PC-3 (cell line): ENCODE data around the gene PLIN5. TPM values are rescaled to one million over a fixed set of nuclear protein-coding genes. Genes with fewer than 3 reads are reported as not detected.

Source experiments
- ATAC-seq: fragments of 200-7000 bp; cut with Tn5 transposase; 2 replicates; pipeline ENCODE4 v1.9.1; 2020; ENCODE audit warnings: mild to moderate bottlenecking, moderate library complexity
- BruUV-seq: library from RNA; stranded (reverse); fragments of 400-500 nt; replicated peaks from 2 replicates; lab custom pipeline; 2021; lab: Mats Ljungman, UMichigan
- CTCF ChIA-PET: fragments of 300-600 bp; sonication (Branson Sonifier 250); formaldehyde crosslinking; loops from one replicate; lab custom pipeline; 2022; ENCODE audit warnings: antibody characterized with exemption; lab: Charles Lee
- POLR2A ChIA-PET: fragments of 300-600 bp; sonication (Branson Sonifier 250); formaldehyde crosslinking; loops from one replicate; lab custom pipeline; 2022; ENCODE audit warnings: antibody characterized with exemption; ENCODE audit not compliant: unreplicated experiment; lab: Charles Lee
- DNase-seq: peaks from one replicate; pipeline ENCODE4 v3.0.0-alpha.2; 2015
- H2AFZ ChIP-seq: fragments of 300-600 bp; sonication (generic); 2 replicates; pipeline ENCODE4 v1.6.0; 2016; ENCODE audit warnings: antibody characterized with exemption, low read length
- H3F3A ChIP-seq: fragments of 300-600 bp; sonication (generic); one replicate; pipeline ENCODE4 v1.6.0; 2017; ENCODE audit warnings: antibody characterized with exemption, low read length, control low read depth, mild to moderate bottlenecking; ENCODE audit not compliant: unreplicated experiment
- H3K27ac ChIP-seq: fragments of 300-600 bp; sonication (generic); 2 replicates; pipeline ENCODE4 v1.5.1; 2016; ENCODE audit warnings: mild to moderate bottlenecking, low read length
- H3K27me3 ChIP-seq: fragments of 300-600 bp; sonication (generic); 2 replicates; pipeline ENCODE4 v1.6.1; 2016; ENCODE audit warnings: low read length, mixed read lengths
- H3K36me3 ChIP-seq: fragments of 300-600 bp; sonication (generic); 2 replicates; pipeline ENCODE4 v1.6.1; 2016; ENCODE audit warnings: low read depth, mixed run types, low read length, mixed read lengths
- H3K4me1 ChIP-seq: fragments of 300-600 bp; sonication (generic); 2 replicates; pipeline ENCODE4 v1.5.1; 2016; ENCODE audit warnings: low read length; ENCODE audit not compliant: insufficient read depth
- H3K4me2 ChIP-seq: fragments of 300-600 bp; sonication (generic); 2 replicates; pipeline ENCODE4 v1.6.0; 2016; ENCODE audit warnings: low read length
- H3K4me3 ChIP-seq: fragments of 300-600 bp; sonication (generic); 2 replicates; pipeline ENCODE4 v1.5.1; 2016; ENCODE audit warnings: mild to moderate bottlenecking, low read length, mixed read lengths
- H3K79me2 ChIP-seq: fragments of 300-600 bp; sonication (generic); 2 replicates; pipeline ENCODE4 v1.6.1; 2017; ENCODE audit warnings: low read length, mixed read lengths
- H3K9ac ChIP-seq: fragments of 300-600 bp; sonication (generic); 2 replicates; pipeline ENCODE4 v1.6.0; 2016; ENCODE audit warnings: mild to moderate bottlenecking, low read length
- H3K9me2 ChIP-seq: fragments of 300-600 bp; sonication (generic); replicated peaks from 2 replicates; pipeline ENCODE4 v1.6.1; 2016; ENCODE audit warnings: mixed run types, low read length, mixed read lengths
- H3K9me3 ChIP-seq: fragments of 300-600 bp; sonication (generic); 2 replicates; pipeline ENCODE4 v1.6.1; 2016; ENCODE audit warnings: low read length, mixed read lengths
- H4K20me1 ChIP-seq: fragments of 300-600 bp; sonication (generic); 2 replicates; pipeline ENCODE4 v1.6.1; 2016; ENCODE audit warnings: low read length, mixed read lengths
- EZH2 ChIP-seq: fragments of 300-600 bp; sonication (generic); IDR thresholded peaks from one replicate; pipeline ENCODE4 v1.6.1; 2017; ENCODE audit warnings: antibody characterized with exemption, mild to moderate bottlenecking, low read length; ENCODE audit not compliant: unreplicated experiment
- EZH2phosphoT487 ChIP-seq: fragments of 300-600 bp; sonication (generic); IDR thresholded peaks from 2 replicates; pipeline ENCODE4 v1.6.1; 2018; ENCODE audit warnings: mild to moderate bottlenecking, antibody characterized with exemption, low read length, borderline replicate concordance
- intact Hi-C: fragments of 100-400 bp; cut with micrococcal nuclease; formaldehyde crosslinking; loops from 2 replicates; pipeline ENCODE4 v1.9.0; 2023
- total RNA-seq: library from RNA; depleted of rRNA; stranded (reverse); fragments of >200 nt; gene quantifications from 2 replicates; pipeline ENCODE4 v1.2.3, GENCODE V29; 2014
- TF ChIP-seq, protein P1 (sequence below): fragments of 300-600 bp; sonication (generic); conservative IDR thresholded peaks from 2 replicates; pipeline ENCODE4 v1.5.1; 2017; ENCODE audit warnings: antibody characterized with exemption, low read depth, mild to moderate bottlenecking, low read length

Gene PLIN5
- total RNA-seq, 1 experiment from 2014 or later: 1.2 TPM

DNA sequence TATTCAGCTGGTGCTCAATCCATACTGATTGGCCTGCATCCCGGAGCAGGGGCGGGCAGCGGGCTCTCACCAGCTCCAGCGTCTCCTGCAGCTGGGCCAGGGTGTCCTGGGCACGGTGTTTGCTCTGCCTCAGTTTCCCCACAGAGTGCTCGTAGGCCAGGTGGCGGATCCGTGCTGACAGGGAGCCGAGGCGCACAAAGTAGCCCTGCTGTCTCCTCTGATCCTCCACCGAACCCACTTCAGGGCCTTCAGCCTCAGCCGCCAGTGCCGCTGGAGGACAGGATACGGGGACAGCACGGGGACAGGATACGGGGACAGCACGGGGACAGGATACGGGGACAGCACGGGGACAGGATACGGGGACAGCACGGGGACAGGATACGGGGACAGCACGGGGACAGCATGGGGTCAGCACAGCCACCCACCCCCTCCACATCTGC, 9.4 kb downstream of the PLIN5 start:
- peaks cover 10% of the 10 kb centered on the region; the same call in 1 of the 2 replicates for H3K4me1 ChIP-seq
- H3K4me3 ChIP-seq: no peak overlapping the region
- ATAC-seq (no peak), DNase-seq (no peak)
- H3K36me3 ChIP-seq: no peaks in the 10 kb centered on the region
- H3K9me2 ChIP-seq: no peaks in the 10 kb centered on the region
- H3K9ac ChIP-seq: no peak overlapping the region
- H2AFZ ChIP-seq: no peak overlapping the region
- no peaks in the 10 kb centered on the region for H3K9me3 ChIP-seq
- no peak overlapping the region for H3K4me2 ChIP-seq
- intact Hi-C loops: no loop called here
- TF ChIP-seq EZH2phosphoT487: no peak
- TF ChIP-seq, protein P1, sequence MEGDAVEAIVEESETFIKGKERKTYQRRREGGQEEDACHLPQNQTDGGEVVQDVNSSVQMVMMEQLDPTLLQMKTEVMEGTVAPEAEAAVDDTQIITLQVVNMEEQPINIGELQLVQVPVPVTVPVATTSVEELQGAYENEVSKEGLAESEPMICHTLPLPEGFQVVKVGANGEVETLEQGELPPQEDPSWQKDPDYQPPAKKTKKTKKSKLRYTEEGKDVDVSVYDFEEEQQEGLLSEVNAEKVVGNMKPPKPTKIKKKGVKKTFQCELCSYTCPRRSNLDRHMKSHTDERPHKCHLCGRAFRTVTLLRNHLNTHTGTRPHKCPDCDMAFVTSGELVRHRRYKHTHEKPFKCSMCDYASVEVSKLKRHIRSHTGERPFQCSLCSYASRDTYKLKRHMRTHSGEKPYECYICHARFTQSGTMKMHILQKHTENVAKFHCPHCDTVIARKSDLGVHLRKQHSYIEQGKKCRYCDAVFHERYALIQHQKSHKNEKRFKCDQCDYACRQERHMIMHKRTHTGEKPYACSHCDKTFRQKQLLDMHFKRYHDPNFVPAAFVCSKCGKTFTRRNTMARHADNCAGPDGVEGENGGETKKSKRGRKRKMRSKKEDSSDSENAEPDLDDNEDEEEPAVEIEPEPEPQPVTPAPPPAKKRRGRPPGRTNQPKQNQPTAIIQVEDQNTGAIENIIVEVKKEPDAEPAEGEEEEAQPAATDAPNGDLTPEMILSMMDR: no peak
- TF ChIP-seq EZH2: no peak
- no peaks in the 10 kb centered on the region for H3F3A ChIP-seq
- BruUV-seq: no TSS peak
- ChIA-PET POLR2A (no interaction called here), CTCF (interaction anchor here (0.5 to 1.0 kb wide), 5 partner anchors 15 to 173 kb away, joined by 3 to 6 read pairs (median 4); partner anchors contain the start of genes HDGFL2 and LRG1)
- no peaks in the 10 kb centered on the region for H3K79me2 ChIP-seq
- H4K20me1 ChIP-seq: no peaks in the 10 kb centered on the region
- H3K27me3 ChIP-seq: no peaks in the 10 kb centered on the region
- H3K27ac ChIP-seq: no peak overlapping the region

DNA sequence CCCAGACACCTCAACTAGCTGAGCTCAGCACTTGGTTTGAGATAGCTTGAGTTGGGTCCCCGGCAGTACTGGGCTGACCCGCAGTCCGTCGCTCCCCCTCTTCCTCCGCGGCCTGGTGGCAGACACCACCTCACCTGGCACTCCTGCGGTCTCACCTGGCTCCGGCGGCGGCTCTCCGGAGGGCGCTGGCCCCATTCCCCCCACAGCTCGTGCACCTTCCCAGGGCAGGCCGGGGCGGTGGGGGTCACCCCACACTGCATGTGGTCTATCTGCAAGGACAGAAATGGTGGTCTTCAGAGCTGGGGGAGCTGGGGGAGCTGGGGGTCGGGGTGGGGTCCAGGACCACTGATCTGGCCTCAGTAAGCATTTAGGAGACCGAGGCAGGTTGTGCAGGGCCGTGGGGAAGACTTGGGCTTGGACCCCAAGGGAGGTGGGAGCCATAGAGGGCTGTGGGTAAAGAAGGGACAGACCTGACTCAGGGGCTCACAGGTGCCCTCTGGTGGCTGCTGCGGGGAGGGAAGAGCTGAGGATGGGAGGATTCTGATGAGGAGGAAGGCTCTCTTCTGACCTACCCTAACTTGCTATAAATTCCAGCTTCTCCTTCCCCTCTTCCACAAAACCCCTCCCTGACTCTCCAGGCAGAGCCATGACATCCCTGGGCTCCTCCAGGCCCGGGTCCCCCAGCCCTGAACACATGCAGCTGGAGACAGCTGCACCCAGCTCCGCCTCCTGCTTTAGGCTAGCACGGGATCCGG, 10.0 kb downstream of the PLIN5 start:
- POLR2A ChIA-PET: no interaction called here
- H3K79me2 ChIP-seq: no peaks in the 10 kb centered on the region
- H3K9me3 ChIP-seq: no peaks in the 10 kb centered on the region
- no peak overlapping the region for H3K27ac ChIP-seq
- H3K36me3 ChIP-seq: no peaks in the 10 kb centered on the region
- ATAC-seq (peak; percentile 77), DNase-seq (peak; percentile 70)
- no peak overlapping the region for H3K4me2 ChIP-seq
- no TSS peak for BruUV-seq
- H4K20me1 ChIP-seq: no peaks in the 10 kb centered on the region
- TF ChIP-seq, protein P1: peak; percentile 79
- TF ChIP-seq EZH2: no peak
- no peak overlapping the region for H3K9ac ChIP-seq
- H3K27me3 ChIP-seq: no peaks in the 10 kb centered on the region
- no peaks in the 10 kb centered on the region for H3F3A ChIP-seq
- intact Hi-C loops: no loop called here
- H3K9me2 ChIP-seq: no peaks in the 10 kb centered on the region
- no peak overlapping the region for H3K4me3 ChIP-seq
- H3K4me1 ChIP-seq: peaks cover 10% of the 10 kb centered on the region; the same call in 1 of the 2 replicates
- H2AFZ ChIP-seq: no peak overlapping the region
- CTCF ChIA-PET: interaction anchor here (0.5 to 1.0 kb wide), 5 partner anchors 15 to 173 kb away, joined by 3 to 6 read pairs (median 4); partner anchors contain the start of genes HDGFL2 and LRG1
